ENCODE measurements around the gene UNG.

DNA sequence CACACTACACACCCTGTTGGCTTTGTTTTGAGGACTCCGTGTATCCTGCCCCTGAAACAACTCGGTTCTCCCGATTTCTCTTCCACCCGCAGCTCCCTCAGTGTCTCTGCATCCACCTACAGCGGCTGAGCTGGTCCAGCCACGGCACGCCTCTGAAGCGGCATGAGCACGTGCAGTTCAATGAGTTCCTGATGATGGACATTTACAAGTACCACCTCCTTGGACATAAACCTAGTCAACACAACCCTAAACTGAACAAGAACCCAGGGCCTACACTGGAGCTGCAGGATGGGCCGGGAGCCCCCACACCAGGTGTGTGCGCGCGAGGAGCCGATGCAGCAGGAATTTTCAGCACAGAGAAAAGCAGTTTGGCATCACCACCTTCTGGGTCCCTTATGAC, 14.6 kb upstream of the UNG start:
- TF ChIP-seq, protein P1, sequence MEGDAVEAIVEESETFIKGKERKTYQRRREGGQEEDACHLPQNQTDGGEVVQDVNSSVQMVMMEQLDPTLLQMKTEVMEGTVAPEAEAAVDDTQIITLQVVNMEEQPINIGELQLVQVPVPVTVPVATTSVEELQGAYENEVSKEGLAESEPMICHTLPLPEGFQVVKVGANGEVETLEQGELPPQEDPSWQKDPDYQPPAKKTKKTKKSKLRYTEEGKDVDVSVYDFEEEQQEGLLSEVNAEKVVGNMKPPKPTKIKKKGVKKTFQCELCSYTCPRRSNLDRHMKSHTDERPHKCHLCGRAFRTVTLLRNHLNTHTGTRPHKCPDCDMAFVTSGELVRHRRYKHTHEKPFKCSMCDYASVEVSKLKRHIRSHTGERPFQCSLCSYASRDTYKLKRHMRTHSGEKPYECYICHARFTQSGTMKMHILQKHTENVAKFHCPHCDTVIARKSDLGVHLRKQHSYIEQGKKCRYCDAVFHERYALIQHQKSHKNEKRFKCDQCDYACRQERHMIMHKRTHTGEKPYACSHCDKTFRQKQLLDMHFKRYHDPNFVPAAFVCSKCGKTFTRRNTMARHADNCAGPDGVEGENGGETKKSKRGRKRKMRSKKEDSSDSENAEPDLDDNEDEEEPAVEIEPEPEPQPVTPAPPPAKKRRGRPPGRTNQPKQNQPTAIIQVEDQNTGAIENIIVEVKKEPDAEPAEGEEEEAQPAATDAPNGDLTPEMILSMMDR (IDR thresholded peaks at IDR 0.05) = no peak
- TF ChIP-seq POLR2A (IDR thresholded peaks at IDR 0.05) = no peak
